Measurements from ENCODE around the gene HNMT.
"Not testable (repeated sequence)": the region's sequence is repeated elsewhere in the genome, so short reads cannot be mapped to it uniquely, and the experiment has no call there.

Gene HNMT

GRCh38 chr2:138028538-138028937 lies 64.3 kb downstream of the HNMT start:
- in situ Hi-C loops (cut with HindIII; ENCODE audit: low pct_unique_long_range_greater_than_20kb, low sequenced_read_pairs) = no loop called here
- DNase-seq (ENCODE audit: low read depth in 1 of 2, low spot score in 1 of 2) = no peak
- no peak for TF ChIP-seq JUND (IDR thresholded peaks at IDR 0.05; ENCODE audit: low read depth)

GRCh38 chr2:138029276-138029675 lies 65.0 kb downstream of the HNMT start:
- no peak for DNase-seq (ENCODE audit: low read depth in 1 of 2, low spot score in 1 of 2)
- no peak for TF ChIP-seq JUND (IDR thresholded peaks at IDR 0.05; ENCODE audit: low read depth)
- in situ Hi-C loops (cut with HindIII; ENCODE audit: low pct_unique_long_range_greater_than_20kb, low sequenced_read_pairs) = no loop called here

GRCh38 chr2:138030459-138030858 lies 66.2 kb downstream of the HNMT start:
- no peak for DNase-seq (ENCODE audit: low read depth in 1 of 2, low spot score in 1 of 2)
- in situ Hi-C loops (cut with HindIII; ENCODE audit: low pct_unique_long_range_greater_than_20kb, low sequenced_read_pairs) = no loop called here
- no peak for TF ChIP-seq JUND (IDR thresholded peaks at IDR 0.05; ENCODE audit: low read depth)

- no peak for TF ChIP-seq JUND (IDR thresholded peaks at IDR 0.05; ENCODE audit: low read depth)
- in situ Hi-C loops (cut with HindIII; ENCODE audit: low pct_unique_long_range_greater_than_20kb, low sequenced_read_pairs) = no loop called here
- DNase-seq (ENCODE audit: low read depth in 1 of 2, low spot score in 1 of 2) = no peak
Measured at GRCh38 chr2:138032334-138032733, 68.1 kb downstream of the HNMT start.

- no peak for DNase-seq (ENCODE audit: low read depth in 1 of 2, low spot score in 1 of 2)
- no peak for TF ChIP-seq JUND (IDR thresholded peaks at IDR 0.05; ENCODE audit: low read depth)
- in situ Hi-C loops (cut with HindIII; ENCODE audit: low pct_unique_long_range_greater_than_20kb, low sequenced_read_pairs) = no loop called here
Measured at GRCh38 chr2:138034536-138034935, 70.3 kb downstream of the HNMT start.

GRCh38 chr2:138035608-138036217 lies 71.4 kb downstream of the HNMT start:
- in situ Hi-C loops (cut with HindIII; ENCODE audit: low pct_unique_long_range_greater_than_20kb, low sequenced_read_pairs) = no loop called here
- DNase-seq (ENCODE audit: low read depth in 1 of 2, low spot score in 1 of 2) = no peak
- TF ChIP-seq JUND (IDR thresholded peaks at IDR 0.05; ENCODE audit: low read depth) = no peak

- no peak for TF ChIP-seq JUND (IDR thresholded peaks at IDR 0.05; ENCODE audit: low read depth)
- no peak for DNase-seq (ENCODE audit: low read depth in 1 of 2, low spot score in 1 of 2)
- in situ Hi-C loops (cut with HindIII; ENCODE audit: low pct_unique_long_range_greater_than_20kb, low sequenced_read_pairs) = no loop called here
Measured at GRCh38 chr2:138036522-138036921, 72.2 kb downstream of the HNMT start.

- no peak for TF ChIP-seq JUND (IDR thresholded peaks at IDR 0.05; ENCODE audit: low read depth)
- no peak for DNase-seq (ENCODE audit: low read depth in 1 of 2, low spot score in 1 of 2)
- in situ Hi-C loops (cut with HindIII; ENCODE audit: low pct_unique_long_range_greater_than_20kb, low sequenced_read_pairs) = no loop called here
Measured at GRCh38 chr2:138037090-138037489, 72.8 kb downstream of the HNMT start.

GRCh38 chr2:138040616-138041015 lies 76.3 kb downstream of the HNMT start:
- no peak for DNase-seq (ENCODE audit: low read depth in 1 of 2, low spot score in 1 of 2)
- no peak for TF ChIP-seq JUND (IDR thresholded peaks at IDR 0.05; ENCODE audit: low read depth)
- in situ Hi-C loops (cut with HindIII; ENCODE audit: low pct_unique_long_range_greater_than_20kb, low sequenced_read_pairs) = no loop called here

GRCh38 chr2:138042311-138042710 lies 78.0 kb downstream of the HNMT start:
- no peak for TF ChIP-seq JUND (IDR thresholded peaks at IDR 0.05; ENCODE audit: low read depth)
- in situ Hi-C loops (cut with HindIII; ENCODE audit: low pct_unique_long_range_greater_than_20kb, low sequenced_read_pairs) = no loop called here
- no peak for DNase-seq (ENCODE audit: low read depth in 1 of 2, low spot score in 1 of 2)

GRCh38 chr2:138043588-138043987 lies 79.3 kb downstream of the HNMT start:
- DNase-seq (ENCODE audit: low read depth in 1 of 2, low spot score in 1 of 2); in situ Hi-C loops (cut with HindIII; ENCODE audit: low pct_unique_long_range_greater_than_20kb, low sequenced_read_pairs): not testable (repeated sequence)

GRCh38 chr2:138058427-138058826 lies 94.2 kb downstream of the HNMT start:
- no peak for TF ChIP-seq JUND (IDR thresholded peaks at IDR 0.05; ENCODE audit: low read depth)
- in situ Hi-C loops (cut with HindIII; ENCODE audit: low pct_unique_long_range_greater_than_20kb, low sequenced_read_pairs) = no loop called here
- no peak for DNase-seq (ENCODE audit: low read depth in 1 of 2, low spot score in 1 of 2)

GRCh38 chr2:138059487-138060300 lies 95.4 kb downstream of the HNMT start:
- in situ Hi-C loops (cut with HindIII; ENCODE audit: low pct_unique_long_range_greater_than_20kb, low sequenced_read_pairs) = no loop called here
- TF ChIP-seq JUND (IDR thresholded peaks at IDR 0.05; ENCODE audit: low read depth) = no peak
- no peak for DNase-seq (ENCODE audit: low read depth in 1 of 2, low spot score in 1 of 2)

- TF ChIP-seq JUND (IDR thresholded peaks at IDR 0.05; ENCODE audit: low read depth) = no peak
- DNase-seq (ENCODE audit: low read depth in 1 of 2, low spot score in 1 of 2) = no peak
- in situ Hi-C loops (cut with HindIII; ENCODE audit: low pct_unique_long_range_greater_than_20kb, low sequenced_read_pairs) = no loop called here
Measured at GRCh38 chr2:138060301-138060635, 96.0 kb downstream of the HNMT start.
